Measurements from ENCODE around the gene QARS1.
A peak's percentile ranks its signal among the peaks of the same experiment; 100 is the strongest.

- TF ChIP-seq CTCF (conservative IDR thresholded peaks at IDR 0.05) (no peak), ZFX (IDR thresholded peaks at IDR 0.05) (peak; percentile 75; the same call in 1 of the 2 replicates)
Measured at GRCh38 chr3:49120438-49121131, 16.0 kb upstream of the QARS1 start, which contains the start of gene USP19.

Data from C4-2B (cell line).